HG03575 (cell line): ENCODE measurements around the gene DNAJC16.

Experiments used
- ATAC-seq: cut with Tn5 transposase; IDR thresholded peaks from one replicate; pipeline ENCODE4 v1.9.1; 2021; ENCODE audit not compliant: unreplicated experiment, insufficient number of reproducible peaks, low FRiP score; ENCODE audit errors: extremely low read depth

The DNAJC16 gene

DNA sequence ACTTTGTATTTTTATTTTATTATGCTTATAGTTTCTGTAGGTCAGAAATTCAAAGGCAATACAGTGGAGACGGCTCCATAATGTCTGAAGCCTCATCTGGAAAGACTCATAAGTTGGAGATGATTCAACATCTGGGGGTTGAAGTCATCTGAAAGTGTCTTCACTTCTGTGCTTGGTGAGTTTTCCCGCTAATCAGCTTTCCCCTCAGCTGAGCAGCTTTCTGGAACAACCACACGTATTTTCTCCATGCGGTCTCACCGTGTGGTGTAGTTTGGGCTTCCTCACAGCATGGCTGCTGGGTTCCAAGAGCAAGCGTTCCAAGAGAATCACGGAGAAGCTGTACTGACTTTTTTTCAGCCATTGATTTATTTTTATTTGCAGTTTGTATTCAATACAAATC lies 83.0 kb downstream of the DNAJC16 start:
- ATAC-seq: no peak

DNA sequence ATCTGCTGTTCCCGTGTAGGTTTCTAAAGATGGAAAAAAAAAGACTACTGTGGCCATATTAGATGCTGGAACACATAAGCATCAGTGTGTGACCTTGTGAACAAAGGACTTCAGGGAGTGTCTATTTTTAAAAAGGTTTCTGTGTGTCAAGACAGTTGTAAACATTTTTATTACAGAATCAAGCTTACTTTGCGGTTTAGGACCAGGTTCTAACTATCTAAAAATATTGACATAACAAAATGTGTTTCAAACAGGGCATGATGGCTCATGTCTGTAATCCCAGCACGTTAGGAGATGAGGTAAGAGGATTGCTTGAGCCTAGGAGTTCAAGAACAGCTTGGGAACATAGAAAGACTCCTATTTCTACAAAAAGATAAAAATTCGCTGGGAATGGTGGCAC lies 83.5 kb downstream of the DNAJC16 start:
- ATAC-seq: no peak

DNA sequence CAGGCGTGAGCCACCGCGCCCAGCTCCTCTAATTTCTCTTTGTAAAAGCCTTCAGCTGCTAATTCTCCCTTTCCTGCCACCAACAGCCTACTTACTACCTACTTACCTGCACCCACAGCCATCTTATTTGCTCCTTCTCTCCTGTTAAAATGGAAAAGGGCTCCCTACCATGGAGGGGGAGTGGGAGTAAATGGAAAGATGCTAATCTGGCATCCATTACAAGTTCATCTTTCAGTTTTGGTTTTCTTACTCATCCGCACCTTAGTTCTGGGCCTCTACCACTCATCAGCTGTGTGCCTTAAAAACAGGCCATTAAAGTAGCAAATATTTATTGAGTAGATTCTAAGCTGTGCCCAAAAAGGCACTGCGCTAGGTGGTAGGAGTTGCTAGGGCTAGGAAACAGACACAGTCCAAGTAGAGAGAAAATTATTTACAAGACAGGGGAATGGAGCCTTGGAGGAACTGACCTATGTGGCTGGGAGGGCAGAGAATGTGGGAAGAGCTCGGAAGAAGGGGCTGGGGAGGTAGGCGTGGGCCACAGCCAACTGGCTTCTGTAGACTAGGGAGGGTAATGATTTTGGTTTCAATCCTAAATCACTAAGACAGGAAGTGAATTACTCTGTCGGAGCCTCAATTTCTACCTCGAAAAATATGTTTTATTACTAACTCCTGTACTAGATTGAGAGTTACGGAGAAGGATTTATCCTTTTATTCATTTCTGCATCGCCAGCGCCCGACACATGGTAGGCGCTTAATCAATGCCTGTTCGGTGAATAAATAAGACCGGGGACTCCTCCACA lies 89.9 kb downstream of the DNAJC16 start:
- ATAC-seq: no peak

DNA sequence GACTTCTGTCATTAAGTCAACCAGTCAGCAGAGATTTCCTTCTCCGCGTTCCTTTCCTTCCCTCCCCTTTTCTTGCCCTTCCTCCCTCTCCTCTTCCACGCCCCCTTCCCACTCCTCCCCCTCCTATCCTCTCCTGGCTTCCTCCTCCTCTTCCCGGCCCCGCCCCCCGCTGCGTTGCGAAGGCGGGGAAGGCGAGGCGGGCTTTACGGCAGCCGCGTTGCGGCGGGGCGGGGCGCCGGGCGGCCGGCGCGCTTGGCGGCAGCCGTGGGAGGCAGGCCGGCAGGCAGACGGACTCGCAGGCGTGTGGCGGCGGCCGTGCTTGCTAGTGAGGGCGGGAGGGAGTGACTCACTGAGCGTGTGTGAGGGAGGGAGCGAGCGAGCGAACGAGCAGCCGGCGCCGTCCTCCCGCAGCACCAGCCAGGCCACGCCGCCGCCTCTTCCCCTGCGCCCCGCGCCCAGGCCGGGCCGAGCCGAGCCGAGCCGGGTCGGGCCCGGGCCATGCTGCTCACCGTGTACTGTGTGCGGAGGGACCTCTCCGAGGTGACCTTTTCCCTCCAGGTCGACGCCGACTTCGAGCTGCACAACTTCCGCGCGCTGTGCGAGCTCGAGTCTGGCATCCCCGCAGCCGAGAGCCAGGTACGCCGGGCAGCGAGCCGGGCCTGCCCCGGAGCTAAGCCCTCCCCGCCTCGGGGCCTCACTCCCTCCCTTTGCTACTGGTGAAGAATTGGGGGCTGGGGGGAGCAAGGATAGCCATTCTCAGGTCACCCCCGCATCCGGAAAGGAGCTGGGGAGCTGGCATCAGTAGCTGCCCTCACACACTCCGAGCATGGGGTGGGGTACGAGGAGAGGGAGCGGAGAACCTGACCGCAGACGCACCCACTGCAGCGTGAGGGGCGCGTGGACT lies 90.8 kb downstream of the DNAJC16 start, which contains the start of gene DDI2:
Gene DDI2 (plus strand): TSS at position 286 of the 904 bp plus-strand sequence. CDS start 213 bp downstream, at position 499.
- ATAC-seq: no peak

DNA sequence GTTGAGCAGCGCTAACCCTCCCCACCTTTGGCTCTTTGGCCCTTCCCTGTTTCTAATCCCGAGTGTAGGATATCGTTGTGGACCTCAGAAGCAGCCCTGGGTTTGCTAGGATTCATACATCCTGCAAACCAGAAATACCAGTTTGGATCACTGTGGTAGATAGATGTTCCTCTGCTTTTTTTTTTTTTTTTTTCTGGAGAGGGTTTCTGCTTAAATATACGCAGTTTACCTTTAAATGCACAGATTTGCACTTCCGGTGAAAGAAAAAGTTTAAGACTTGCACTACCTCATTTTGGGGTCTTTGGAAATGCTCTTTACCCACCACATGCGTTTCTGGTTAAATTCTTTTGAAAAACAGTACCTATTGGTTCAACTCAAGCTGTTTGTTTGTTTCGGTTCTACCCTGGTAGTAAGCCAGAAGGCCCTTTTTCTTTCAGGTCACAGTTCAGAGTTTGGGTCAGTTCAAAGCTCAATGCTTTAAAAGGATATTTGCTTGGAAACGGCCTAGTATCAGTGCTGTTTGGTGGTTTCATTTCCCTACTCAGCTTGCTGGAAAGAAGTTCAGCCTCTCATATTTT lies 91.5 kb downstream of the DNAJC16 start:
- ATAC-seq: peak; percentile 28

DNA sequence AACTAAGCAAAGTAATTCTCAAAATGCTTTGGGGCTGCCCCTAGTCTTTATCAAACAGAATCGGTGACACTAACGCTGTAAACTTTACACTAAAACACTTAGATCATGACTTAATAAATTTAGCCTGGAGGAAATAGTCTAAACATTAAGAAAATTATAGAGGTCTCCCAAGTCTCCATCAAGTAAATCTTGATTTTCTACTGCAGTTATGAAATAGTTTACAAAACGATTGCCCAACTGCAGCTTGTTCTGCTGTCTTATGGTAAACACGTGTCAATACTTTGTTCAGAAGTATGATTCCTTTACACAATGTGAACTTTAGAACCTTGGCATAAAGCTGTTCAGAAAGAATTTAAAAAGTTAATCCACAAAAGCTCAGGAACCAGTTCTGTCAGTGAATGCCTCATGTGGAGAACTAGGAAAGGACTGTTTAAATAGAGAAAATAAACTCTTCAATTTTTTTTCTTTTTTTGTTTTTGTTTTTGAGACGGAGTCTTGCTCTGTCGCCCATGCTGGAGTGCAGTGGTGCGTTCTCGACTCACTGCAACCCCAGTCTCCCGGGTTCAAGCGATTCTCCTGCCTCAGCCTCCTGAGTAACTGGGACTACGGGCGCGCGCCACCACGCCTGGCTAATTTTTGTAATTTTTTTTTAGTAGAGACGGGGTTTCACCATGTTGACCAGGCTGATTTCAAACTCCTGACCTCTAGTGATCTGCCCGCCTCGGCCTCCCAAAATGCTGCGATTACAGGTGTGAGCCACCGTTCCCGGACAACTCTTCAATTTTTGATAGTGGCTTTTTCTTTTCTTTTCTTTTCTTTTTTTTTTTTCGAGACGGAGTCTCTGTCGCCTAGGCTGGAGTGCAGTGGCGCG lies 92.2 kb downstream of the DNAJC16 start:
- ATAC-seq: no peak

DNA sequence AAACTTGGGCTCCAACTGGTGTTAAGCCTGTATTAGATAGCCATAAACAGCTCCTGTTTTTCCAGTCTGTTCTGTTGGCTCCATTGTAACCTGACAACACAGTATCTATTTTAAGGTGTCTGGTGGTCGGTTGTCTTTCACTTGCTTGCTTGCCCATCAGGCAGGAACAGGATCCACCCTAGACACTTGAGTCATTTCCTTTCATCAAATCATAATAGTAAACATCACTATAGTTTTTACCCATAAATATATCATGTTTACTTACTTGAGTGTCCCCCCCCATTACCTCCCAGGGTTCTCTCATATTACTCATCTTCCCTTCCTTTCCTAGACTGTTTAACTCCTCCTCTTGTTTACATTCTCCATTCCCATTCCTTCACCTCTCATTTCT lies 93.5 kb downstream of the DNAJC16 start:
- no peak for ATAC-seq

DNA sequence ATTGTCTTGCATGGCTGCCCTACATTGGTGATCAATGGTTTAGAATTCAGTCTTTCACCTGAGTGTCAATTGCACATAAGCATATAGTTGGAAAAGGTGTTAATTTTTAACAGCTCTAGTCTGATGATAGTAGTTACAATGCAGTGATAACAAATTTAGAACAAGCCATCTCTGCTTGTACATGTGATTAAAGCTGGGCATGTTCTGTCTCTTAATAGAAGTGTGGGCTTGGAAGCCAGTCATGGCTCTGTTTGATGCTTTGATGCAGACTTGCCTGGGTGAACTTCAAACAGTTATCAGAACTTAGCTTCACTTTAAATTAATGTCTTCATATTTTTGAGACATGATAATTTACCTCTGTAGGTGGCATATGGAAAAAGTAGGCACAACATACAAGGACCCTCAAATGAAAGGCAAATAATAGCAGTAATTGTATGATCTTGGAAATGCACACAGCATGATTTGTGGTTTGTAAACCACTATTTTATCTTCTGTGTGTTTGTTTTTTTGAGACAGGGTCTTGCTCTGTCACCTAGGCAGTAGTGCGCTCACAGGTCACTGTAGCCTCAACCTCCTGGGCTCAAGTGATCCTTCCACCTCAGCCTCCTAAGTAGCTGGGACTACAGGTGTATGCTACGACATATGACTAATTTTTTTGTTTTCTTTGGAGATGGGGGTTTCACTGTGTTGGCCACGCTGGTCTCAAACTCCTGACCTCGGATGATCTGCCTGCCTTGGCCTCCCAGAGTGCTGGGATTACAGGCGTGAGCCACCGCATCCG lies 94.4 kb downstream of the DNAJC16 start:
- no peak for ATAC-seq

DNA sequence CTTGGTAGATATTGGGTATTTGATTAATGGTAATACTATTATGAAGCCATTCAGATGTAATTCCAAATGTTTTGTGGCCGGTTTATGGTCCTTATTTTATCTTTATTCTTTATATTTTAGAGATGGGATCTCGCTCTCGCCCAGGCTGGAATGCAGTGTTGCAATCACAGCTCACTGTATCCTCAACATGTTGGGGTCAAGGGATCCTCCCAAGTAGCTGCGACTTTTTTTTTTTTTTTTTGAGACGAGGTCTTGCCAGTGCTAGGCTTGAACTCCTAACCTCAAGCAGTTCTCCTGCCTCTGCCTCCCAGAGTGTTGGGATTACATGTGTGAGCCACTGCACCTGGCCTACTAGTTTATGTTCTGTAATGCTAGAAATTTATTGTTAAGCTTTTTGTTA lies 95.3 kb downstream of the DNAJC16 start:
- ATAC-seq: no peak

DNA sequence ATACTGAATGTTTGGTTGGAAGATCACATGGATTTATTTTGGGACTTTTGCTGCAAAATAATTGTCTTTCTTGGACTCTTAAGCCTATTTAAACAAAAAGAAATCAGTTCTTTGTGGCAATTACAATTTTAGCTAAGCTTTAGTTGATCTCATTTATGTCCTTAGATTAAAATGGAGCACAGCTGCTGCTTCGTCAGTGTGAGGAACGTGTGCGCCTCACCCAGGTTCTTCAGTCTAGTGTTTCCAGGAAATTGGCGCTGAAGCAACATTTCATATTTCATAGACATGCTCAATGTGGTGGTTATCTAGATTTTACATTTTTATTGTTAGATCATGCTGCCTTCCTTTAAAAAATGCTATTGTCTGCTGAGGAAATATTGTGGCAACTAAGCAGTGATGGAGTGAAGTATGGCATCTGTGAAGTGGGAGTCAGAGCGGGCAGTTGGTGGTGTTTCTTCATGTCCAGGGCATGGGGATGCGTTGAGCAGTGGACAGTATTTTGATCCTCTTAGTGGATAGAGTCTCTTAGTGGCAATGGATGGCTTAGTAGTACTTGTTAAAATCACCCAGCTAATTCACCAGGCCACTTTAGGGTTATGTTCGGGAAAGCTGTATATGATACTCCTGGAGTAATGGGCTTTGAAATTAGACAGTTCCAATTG lies 96.2 kb downstream of the DNAJC16 start:
- ATAC-seq: no peak

DNA sequence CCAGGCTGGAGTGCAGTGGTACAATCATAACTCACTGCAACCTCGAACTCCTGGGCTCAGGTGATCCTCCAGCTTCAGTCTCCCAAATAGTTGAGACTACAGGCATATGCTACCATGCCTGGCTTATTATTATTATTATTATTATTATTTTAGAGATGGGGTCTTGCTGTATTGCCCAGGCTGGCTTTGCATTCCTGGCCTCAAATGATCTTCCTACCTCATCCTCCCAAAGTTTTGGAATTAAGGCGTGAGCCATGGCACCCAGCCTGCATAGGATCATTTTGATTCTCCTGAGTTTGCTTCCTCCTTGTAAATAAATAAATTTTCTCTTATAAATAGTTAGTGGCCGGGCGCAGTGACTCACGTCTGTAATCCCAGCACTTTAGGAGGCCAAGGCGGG lies 96.8 kb downstream of the DNAJC16 start:
- ATAC-seq: no peak

DNA sequence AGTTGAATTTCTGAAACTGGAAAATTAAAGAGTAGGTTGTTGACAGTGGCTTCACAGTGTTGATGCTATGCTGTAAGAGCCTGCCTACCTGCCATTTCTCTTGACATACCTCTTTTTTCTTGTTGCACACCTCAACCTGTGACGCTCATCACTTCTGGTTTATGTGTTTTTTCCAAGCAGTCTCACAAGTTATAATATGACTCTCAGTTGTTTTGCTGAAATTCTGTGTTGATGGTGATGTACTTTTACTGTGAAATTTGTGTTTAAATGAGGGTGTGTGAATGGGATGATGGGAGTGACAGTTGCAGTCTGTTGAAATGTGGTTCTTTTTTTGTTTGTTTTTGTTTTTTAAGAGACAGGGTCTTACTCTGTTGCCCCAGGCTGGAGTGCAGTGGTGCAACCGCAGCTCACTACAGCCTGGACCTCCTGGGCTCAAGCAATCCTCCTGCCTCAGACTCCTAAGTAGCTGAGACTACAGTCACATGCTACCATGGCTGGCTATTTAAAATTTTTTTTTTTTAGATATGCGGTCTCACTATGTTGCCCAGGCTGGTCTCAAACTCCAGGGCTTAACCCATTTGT lies 97.6 kb downstream of the DNAJC16 start:
- no peak for ATAC-seq

DNA sequence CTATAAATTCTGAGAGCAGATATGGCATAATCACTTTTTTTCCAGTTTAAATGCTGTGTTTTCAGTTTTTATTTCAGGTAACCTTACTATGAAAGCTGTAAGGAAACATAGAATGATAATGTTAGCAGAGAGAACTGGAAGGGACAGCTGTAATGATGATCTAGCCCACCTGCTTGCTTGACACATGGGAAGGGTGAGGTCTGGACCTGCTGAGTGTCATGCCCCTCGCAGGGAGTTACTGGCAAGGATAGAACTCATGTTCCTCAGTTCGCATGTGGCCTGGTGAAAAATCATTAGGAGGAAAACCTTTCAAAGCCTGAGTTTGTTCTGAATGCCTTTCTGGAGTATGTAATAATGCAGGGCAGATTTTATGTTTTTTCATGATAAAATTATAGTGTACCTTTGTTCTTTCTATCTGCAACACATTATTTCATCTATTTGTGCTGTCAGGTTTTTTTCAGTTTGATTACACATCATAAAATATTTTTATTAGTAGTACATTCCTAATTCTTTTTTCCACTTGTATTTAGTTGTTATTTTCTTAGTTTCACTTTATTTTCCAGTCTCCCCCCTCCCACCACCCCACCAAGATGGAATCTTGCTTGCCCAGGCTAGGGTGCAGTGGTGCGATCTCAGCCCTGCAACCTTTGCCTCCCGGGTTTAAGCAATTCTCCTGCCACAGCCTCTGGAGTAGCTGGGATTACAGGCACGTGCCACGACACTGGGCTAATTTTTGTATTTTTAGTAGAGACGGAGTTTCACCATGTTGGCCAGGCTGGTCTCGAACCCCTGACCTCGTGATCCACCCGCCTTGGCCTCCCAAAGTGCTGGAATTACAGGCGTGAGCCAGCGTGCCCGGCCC lies 98.6 kb downstream of the DNAJC16 start:
- ATAC-seq: no peak
